Smooth muscle cell of the umbilical artery (primary cell): Measurements from ENCODE around the gene SNX3. TPM values are rescaled to one million over a fixed set of nuclear protein-coding genes. Genes with fewer than 3 reads are reported as not detected.

ENCODE experiments used
- total RNA-seq: library from RNA; depleted of rRNA; stranded (reverse); fragments of >200 nt; gene quantifications from 2 replicates; pipeline ENCODE4 v1.2.3, GENCODE V29; 2014

SNX3 gene
- total RNA-seq: 180 and 213 TPM in 2 replicates

GRCh38 chr6:108260809-108261569 is at the start of gene SNX3:
SNX3 (minus strand) TSS chr6:108261040; CDS start chr6:108260921, 119 bp downstream.

GRCh38 chr6:108294727-108295625 is 34.1 kb upstream of the SNX3 start, which contains the start of gene AFG1L:
AFG1L (plus strand) TSS chr6:108295054; CDS start chr6:108295080, 26 bp downstream.

GRCh38 chr6:108165714-108166663 is 94.9 kb downstream of the SNX3 start, which contains the start of gene NR2E1:
NR2E1 (plus strand) TSS chr6:108166022; CDS start chr6:108166766, 744 bp downstream.

Other genes starting within 250 kb of the SNX3 start
- 56.8 and 74.8 TPM in 2 replicates for gene OSTM1, start 186.3 kb downstream of the SNX3 start, total RNA-seq
- gene NR2E1, start 95.0 kb downstream of the SNX3 start, total RNA-seq: not detected in 2 replicates
- 4.3 and 5.0 TPM in 2 replicates for gene AFG1L, start 34.0 kb upstream of the SNX3 start, total RNA-seq